HG02885 (cell line): Measurements from ENCODE around the gene TCTN3.
"Not testable (repeated sequence)": the region's sequence is repeated elsewhere in the genome, so short reads cannot be mapped to it uniquely, and the experiment has no call there.

Experiments
- ATAC-seq: cut with Tn5 transposase; IDR thresholded peaks from one replicate; pipeline ENCODE4 v1.9.1; 2021; ENCODE audit warnings: mild to moderate bottlenecking; ENCODE audit not compliant: unreplicated experiment, poor library complexity

Gene TCTN3

DNA sequence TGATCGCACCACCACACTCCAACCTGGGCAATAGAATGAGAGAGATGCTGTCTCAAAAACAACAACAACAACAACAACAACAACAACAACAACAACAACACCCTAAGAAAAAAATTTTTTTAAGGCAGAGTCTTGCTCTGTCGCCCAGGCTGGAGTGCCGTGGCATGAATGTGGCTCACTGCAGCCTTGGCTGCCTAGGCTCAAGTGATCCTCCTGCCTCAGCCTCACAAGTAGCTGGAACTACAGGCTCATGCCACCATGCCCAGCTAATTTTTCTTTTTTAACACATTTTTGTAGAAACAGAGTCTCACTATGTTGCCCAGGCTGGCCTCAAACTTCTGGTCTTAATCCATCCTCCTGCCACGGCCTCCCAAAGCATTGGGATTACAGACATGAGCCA is 55.8 kb downstream of the TCTN3 start:
- ATAC-seq: no peak

DNA sequence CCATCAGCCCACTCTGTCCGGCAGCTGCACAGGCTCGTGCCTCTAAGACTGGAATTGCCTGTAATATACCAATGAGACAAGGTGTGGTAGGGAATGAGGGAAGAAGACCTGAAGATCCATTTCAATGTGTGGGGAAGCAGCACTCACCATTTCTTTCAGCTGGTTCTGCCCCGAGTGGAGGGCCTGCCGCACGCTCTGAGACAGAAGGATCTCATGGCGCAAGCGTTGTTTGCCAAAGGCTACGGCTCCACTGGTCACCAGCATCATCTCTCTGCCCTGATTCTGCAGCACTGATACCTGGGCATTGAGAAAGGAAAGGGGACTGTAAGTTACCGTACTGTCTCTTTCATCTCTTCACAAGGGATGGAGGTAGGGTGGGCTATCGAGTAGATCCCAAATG is 56.6 kb downstream of the TCTN3 start:
- ATAC-seq: no peak

GRCh38 chr10:95635319-95635733 is 58.4 kb downstream of the TCTN3 start:
- no peak for ATAC-seq

- ATAC-seq: no peak
Observed at GRCh38 chr10:95628786-95629185, 64.9 kb downstream of the TCTN3 start.

DNA sequence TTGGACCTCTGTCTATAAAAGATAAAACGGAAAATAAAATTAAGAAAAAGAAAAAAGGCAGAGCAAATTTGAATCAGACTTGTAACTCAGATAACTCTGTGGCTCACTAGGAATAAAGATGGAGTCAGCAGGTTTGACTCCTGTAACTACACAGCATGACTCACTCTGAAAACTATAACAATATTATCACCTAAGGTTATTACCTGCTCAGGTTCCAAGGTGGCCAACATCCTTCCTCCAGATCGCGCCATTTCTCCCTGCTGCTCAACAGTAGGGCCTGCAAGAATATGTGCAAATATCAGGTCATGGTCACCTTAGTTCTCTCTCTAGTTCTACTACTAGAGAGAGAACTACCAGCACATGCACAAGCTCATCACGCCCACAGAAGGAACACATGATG is 67.2 kb downstream of the TCTN3 start:
- ATAC-seq: no peak

- ATAC-seq: not testable (repeated sequence)
Observed at GRCh38 chr10:95620415-95620814, 73.3 kb downstream of the TCTN3 start.

DNA sequence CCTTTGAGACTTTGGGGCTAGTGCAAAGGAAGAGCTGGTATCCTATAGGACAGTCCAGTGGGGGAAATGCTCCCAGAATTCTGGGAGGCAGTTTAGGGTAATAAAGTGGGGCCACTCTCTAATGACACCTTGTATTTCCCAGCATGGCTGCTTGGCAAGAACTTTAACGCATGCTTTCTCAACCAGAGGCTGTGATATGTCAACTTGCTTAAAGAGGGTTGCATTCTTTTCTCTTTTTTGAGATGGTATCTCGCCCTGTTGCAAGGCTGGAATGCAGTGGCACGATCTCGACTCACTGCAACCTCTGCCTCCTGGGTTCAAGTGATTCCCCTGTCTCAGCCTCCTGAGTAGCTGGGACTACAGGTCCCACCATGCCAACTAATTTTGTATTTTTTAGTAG is 75.6 kb downstream of the TCTN3 start:
- ATAC-seq: no peak

GRCh38 chr10:95616446-95616845 is 77.3 kb downstream of the TCTN3 start:
- ATAC-seq: no peak
